Activated CD8-positive, alpha-beta memory T cell treated with anti-CD3 and anti-CD28 coated beads for 4 hours (primary cell): ENCODE results near the gene TMEM14C.
A peak's percentile ranks its signal among the peaks of the same experiment; 100 is the strongest.
"Not testable (repeated sequence)": the region's sequence is repeated elsewhere in the genome, so short reads cannot be mapped to it uniquely, and the experiment has no call there.

Experiments
- DNase-seq, 2 donors: peaks; one replicate each; pipeline ENCODE4 v3.0.0-alpha.2; 2020; ENCODE audit warnings: low read depth in 2 of 2

TMEM14C gene

DNA sequence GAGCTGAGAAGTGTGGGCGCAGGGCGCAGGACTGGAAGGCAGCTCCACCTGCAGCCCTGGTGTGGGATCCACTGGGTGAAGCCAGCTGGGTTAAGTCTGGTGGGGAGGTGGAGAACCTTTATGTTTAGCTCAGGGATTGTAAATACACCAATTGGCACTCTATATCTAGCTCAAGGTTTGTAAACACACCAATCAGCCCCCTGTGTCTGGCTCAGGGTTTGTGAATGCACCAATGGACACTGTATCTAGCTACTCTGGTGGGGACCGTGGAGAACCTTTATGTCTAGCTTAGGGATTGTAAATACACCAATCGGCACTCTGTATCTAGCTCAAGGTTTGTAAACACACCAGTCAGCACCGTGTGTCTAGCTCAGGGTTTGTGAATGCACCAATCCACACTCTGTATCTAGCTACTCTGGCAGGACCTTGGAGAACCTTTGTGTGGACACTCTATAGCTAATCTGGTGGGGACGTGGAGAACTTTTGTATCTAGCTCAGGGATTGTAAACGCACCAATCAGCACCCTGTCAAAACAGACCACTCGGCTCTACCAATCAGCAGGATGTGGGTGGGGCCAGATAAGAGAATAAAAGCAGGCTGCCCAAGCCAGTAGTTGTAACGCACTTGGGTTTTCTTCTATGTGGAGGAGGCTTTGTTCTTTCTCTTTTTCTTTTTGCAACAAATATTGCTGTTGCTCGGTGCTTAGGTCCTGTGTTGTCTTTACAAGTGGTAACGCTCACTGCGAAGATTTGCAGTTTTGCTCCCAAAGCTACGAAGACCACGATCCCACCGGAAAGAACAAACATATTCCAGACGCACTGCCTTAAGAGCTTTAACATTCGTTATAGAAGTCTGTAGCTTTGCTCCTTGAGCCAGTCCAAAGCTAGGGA, 1.7 kb upstream of the TMEM14C start:
- not testable (repeated sequence) for DNase-seq

DNA sequence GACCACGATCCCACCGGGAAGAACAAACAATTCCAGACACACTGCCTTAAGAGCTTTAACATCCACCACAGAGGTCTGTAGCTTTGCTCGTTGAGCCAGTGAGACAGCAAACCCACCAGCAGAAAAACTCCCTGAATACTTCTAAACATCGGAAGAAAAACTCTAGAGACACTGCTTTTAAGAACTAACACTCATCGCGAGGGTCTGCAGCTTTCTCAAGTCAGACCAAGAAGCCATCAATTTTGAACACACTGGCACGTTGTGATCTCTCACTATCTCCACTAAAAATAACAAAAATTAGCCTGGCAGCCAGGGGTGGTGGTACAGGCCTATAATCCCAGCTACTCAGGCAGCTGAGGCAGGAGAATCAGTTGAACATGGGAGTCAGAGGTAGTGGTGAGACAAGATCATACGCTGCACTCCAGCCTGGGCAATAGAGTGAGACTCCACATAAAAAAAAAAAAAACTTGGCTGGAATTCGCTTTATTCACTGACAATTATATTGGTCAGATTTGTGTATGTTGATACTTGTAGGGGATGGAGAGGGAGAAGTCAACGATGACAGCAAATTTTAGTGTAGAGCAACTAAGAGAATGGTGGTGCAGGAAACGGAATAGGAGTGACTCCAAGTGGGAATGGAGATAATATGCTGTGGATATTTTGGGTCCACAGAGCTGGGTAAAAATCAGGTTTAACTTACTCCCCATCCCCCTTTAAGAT, 860 bp upstream of the TMEM14C start:
- no peak for DNase-seq

DNA sequence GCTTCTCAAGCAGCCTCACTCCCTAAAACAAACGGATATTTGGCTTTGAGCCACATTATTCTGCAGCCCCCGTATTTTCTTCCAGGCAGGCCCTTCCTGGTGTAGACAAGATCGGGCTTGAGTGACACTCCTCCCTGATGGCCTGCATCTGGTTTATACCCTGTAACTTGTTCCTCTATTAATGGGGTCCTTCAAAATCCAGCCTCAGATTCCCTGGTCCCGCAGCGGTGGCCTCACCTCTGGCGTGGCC, 375 bp upstream of the TMEM14C start:
- DNase-seq = no peak

DNA sequence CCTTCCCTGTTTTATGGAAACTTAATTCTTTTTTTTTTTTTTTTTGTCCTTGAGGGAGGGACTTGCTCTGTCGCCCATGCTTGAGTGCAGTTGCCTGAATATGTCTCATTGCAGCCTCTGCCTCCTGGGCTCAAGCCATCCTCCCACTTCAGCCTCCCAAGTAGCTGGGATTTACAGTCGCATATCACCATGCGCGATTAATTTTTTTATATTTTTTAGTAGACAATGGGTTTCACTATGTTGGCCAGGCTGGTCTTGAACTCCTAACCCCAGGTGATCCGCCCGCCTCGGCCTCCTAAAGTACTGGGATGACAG, 654 bp downstream of the TMEM14C start:
- DNase-seq = no peak

DNA sequence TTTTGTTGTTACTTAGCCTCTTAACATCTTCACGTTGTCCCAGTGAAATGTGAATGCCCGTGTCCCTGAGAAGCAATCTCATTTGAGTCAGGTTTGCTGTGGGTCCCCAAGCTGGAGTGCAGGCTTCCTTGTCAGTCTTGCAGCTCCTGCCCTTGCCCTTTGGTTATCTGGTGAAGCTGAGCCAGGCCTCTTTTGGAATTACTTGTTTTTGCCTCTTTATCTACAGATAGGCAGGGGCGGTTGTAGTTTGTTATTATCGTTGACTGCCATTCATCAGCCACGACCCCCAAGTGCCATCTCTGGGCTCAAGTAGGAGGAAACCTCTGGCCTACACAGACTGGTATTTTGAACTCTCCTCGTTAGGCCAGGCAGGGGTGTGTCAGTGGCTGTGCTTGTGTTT, 2.2 kb downstream of the TMEM14C start:
- no peak for DNase-seq

DNA sequence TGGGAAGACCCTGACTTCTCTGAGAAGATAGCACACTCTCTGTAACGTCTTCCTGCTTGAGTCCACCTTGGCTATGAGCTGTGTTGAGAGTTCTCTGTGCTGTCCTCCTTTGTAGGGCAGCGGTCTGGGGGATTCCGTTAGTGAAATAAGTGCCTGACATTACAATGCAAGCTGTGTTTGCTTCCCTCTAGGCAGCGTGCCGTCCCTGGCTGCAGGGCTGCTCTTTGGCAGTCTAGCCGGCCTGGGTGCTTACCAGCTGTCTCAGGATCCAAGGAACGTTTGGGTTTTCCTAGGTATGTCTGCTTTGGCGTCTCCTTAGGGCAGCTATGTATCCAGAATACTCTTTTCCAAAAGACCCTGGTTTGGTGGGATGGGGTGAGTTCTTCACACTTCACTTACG, 2.8 kb downstream of the TMEM14C start:
- no peak for DNase-seq

DNA sequence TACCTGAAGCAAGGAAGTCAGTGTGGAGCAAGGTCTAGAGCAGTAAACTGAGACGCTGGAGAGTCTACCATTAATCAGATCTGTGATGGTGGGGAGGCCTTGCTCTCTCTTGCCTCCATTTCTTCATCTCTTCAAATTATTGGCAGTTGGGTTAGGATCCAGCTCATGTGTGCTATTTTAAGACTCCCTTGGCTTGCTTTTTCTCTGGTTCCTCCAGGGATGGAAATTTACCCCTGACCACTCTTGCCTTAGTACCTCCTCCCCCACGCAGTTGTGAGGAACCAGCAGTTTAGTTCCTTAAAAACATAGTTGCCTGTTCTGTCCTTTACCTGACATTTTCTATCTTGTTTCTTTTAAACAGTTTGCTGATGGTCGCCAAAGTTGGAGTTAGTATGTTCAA, 7.4 kb downstream of the TMEM14C start:
- DNase-seq = no peak

DNA sequence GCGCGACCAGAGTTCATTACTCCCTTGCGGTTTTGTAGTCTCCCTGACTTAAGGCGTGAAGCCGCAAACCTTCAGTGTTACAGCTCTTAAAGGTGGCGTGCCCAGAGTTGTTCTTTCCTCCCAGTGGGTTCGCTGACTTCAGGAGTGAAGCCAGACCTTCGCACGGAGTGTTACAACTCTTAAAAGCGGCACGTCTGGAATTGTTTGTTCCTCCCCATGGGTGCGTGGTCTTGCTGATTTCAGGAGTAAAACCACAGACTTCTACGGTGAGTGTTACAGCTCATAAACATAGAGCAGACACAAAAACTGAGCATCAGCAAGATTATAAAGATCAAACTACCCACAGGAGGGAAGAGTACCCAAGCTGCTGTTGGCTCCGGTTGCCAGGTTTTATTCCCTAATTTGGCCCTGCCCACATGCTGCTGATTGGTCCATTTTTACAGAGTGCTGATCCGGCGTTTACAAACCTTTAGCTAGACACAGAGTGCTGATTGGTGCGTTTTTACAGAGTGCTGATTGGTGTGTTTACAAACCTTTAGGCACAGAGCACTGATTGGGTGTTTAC, 10.4 kb downstream of the TMEM14C start:
- peak in 1 of 2 donors; percentile 31 for DNase-seq

DNA sequence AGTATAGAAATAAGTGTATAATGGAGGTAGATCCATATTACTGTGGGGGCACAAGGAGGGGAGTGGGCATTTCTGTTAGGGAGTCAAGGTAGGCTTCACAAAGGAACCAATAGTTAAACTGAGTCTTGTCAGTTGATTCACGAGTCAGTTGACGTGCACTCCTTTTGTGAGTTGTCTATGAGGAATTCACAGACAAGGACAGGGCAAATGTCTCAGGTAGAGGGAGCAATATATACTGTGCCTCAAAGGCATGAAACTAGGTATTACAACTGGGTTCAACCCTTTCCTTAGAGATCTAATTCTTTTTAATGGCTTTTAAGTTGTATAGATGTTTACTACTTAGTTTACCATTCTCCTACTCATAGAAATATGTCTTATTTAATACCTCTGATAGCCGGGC, 11.0 kb downstream of the TMEM14C start:
- DNase-seq = no peak

DNA sequence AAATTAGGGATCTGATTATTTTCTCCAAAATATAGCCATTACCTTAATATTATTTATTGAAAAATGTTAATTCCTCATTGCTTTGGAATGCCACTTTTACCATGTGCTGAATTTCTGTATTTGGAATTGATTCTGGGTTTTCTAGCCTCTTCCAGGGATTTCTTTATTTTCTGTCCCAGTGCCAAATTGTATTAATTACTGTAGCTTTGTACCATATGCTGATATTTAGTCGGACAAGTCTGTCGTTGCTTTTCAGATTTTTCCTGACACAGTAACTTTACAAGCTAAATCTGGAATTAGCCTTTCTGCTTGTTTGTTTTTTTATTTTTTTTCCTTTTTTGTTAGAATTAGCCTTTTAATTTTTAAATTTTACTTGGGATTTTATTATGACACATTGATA, 13.9 kb downstream of the TMEM14C start:
- DNase-seq = no peak

DNA sequence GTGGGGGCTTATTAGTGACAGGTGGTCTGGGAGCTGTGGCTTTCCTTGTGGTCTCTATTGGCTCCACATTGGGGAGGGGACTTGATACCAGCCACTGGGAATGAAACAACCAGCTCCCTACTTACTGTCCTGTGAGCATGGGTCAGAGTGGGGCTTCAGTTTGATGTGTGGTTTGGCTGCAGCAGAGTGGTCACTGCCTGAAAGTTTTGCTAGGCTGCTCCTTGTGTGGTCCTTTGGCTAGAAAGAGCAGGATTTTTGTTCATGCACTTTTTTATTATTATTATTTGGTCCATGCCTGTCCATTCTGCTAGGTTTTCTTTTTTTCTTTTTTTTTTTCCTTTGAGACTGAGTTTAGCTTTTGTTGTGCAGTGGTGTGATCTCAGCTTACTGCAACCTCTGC, 17.2 kb downstream of the TMEM14C start:
- no peak for DNase-seq

DNA sequence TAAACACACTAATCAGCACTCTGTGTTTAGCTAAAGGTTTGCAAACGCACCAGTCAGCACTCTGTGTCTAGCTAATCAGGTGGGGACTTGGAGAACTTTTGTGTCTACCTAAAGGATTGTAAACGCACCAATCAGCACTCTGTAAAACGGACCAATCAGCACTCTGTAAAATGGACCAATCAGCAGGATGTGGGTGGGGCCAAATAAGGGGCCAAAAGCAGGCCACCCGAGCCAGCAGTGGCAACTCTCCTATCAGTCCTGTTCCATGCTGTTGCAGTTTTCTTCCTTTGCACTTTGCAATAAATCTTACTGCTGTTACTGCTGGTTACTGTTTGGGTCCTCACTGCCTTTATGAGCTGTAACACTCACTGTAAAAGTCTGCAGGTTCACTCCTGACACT, 18.8 kb downstream of the TMEM14C start:
- DNase-seq = not testable (repeated sequence)

DNA sequence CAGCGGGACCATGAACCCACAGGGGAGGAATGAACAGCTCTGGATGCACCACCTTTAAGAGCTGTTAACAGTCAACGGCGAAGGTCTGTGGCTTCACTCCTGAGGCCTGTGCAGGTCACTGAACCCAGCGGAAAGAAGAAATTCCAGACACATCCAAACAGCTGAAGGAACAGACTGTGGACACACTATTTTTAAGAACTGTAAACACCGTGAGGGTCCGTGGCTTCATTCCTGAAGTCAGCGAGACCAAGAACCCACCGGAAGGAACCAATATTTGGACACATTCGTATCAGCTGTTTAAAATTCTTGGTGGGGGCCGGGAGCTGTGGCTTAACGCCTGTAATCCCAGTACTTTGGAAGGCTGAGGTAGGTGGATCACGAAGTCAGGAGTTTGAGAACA, 19.4 kb downstream of the TMEM14C start:
- no peak for DNase-seq

DNA sequence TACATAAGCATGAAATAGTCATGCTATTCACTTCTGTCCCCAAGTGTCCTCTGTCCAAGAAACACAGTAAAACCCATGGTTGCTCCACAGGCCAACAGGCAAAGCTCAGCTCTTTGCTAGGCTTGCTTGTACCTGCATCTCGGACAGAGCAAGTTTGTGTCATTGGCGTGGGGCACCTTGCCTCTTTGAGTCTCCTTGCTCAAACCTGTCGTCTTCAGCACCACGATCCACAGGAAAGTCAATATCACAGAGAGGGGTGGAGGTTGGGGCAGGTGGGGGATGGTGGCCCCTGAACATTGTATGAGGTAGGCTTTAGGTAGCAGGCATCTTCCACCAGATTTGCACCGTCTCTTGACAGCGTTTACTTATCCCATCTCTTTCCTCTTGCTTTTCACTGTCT, 20.6 kb downstream of the TMEM14C start:
- DNase-seq = no peak

DNA sequence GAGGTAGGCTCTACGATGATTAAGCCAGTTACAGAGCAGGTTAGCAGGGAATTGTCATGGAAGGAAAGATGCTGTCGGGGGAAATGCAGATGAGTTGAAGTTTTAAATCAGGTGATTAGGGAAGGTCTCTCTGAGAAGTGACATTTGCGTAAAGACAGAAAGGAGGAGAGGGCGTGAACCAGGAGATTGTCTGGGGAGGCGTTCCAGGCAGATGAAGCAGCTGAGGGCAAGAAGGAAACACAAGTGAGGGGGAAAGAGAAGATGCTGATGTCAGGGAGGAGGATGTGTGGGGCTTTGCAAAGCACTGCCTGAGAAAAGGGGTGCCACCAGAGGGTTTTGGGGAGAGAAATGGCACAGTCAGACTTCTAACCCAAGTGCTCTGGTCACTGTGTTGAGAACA, 22.2 kb downstream of the TMEM14C start:
- DNase-seq = no peak

DNA sequence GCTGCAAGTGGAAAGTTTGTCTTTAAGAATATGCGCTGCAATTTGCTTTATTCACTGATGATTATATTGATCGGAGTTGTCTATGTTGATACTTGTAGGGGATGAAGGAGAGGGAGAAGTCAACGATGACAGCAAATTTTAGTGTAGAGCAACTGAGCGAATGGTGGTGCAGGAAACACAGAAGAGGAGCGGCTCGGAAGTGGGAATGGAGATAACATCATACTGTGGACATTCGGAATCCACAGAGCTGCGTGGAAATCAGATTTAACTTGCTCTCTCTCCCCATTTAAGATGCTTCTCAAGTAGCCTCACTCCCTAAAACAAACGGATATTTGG, 24.0 kb downstream of the TMEM14C start:
- no peak for DNase-seq

DNA sequence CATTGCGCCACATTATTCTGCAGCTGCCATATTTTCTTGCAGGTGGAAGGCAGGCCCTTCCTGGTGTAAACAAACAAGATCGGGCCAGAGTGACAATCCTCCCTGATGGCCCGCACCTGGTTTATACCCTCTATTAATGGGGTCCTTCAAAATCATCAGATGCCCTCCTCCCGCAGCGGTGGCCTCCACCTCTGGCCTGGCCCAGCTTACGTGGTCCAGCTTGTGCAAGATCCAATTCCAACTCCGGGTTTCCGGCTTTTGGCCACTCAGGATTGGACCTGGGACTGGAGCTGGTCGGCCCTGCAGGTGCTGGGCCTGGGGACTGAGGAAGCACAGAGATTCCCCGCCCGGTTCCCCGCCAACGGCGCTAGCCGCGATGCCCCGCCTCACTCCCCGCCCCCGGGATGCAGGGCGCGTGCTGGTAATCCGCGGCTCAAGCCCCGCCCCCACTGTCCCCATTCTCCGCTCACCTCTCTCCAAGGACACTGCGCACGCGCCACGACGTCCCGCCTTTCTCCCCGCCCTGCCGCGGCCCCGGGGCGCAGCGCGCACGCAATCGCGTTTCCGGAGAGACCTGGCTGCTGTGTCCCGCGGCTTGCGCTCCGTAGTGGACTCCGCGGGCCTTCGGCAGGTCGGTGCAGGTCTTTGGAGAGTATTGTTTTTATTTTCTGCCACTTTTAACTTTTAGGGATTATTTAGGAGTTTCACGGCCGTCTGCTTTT, 24.5 kb downstream of the TMEM14C start, which contains the start of gene TMEM14B:
Gene TMEM14B, plus strand, starts transcription at position 555 of the 722 bp plus-strand sequence. CDS start 1,441 bp downstream, outside the sequence.
- DNase-seq = peak; percentile 98 to 99

DNA sequence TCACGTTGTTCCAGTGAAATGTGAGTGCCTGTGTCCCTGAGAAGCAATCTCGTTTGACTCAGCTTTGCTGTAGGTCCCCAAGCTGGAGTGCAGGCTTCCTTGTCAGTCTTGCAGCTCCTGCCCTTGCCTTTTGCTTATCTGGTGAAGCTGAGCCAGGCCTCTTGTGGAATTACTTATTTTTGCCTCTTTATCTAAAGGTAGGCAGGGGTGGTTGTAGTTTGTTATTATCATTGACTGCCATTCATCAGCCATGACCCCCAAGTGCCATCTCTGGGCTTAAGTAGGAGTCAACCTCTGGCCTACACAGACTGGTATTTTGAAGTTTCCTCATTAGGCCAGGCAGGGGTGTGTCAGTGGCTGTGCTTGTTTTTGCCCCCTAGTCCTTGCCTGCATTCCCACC, 26.9 kb downstream of the TMEM14C start:
- no peak for DNase-seq

DNA sequence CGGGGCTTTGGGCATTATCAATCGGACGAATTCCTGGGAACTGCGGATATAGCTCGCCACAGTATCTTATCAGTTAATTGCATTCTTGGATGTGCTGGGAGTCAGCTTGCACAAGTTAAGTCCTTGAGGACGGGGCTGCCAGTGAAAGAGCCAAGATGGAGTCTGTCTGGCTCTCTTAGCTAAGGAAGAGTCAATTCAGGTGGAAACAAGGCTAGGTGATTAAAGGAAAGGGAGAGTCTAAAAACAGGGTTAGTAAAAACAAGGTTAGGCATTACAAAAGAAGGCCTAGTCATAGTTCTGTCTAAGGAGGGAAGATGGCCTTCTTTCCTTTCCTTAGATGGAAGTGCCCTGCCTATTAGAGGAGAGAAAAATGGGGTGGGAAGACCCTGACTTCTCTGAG, 27.7 kb downstream of the TMEM14C start:
- not testable (repeated sequence) for DNase-seq

DNA sequence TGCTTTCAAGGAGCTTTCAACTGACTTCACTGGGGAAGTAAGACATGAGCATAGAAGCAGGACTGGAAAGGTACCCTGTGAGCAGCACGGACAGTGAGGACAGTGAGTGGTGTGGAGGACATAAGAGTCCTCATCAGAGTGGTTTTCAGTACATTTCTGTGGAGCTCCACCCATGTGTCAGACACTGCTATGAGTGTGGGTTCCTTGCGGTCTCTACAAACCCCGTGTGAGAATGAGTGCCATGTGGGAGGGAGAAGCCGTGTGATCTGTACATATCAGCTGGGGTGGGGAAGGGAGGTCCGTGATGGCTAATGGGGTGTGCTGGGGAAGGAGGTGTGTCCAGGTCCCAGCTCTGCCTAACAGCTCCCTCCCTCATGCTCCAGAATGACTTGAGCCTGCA, 28.9 kb downstream of the TMEM14C start:
- DNase-seq = not testable (repeated sequence)

DNA sequence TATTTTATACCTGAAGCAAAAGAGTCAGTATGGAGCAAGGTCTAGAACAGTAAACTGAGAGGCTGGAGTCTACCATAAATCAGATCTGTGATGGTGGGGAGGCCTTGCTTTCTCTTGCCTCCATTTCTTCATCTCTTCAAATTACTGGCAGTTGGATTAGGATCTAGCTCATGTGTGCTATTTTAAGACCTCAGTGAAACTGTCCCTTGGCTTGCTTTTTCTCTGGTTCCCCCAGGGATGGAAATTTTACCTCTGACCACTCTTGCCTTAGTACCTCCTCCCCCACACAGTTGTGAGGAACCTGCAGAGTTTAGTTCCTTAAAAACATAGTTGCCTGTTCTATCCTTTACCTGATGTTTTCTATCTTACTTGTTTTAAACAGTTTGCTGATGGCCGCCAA, 33.2 kb downstream of the TMEM14C start:
- no peak for DNase-seq

DNA sequence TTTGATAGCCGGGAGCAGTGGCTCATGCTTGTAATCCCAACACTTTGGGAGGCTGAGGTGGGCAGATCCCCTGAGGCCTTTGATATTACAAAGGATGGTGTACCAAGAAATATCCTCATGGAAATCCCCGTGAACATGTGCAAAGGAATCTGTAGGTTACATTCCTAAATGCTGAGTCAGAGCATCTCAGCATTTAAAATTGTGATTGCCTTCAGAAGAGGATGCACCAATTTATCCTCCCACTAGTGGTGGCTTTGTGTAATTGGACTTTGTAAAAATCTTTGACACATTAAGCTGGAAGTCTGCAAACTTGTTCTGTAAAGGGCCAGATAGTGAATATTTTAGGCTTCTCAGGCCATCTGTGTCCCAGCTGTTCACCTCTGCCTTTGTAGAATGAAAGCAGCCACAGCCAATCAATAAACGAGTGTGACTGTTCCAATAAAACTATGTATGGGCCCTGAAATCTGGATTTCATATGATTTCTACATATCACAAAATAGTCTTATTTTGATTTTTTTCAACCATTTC, 36.5 kb downstream of the TMEM14C start:
- DNase-seq = no peak
